ENCODE data around the gene MIPEP.

Gene MIPEP

DNA sequence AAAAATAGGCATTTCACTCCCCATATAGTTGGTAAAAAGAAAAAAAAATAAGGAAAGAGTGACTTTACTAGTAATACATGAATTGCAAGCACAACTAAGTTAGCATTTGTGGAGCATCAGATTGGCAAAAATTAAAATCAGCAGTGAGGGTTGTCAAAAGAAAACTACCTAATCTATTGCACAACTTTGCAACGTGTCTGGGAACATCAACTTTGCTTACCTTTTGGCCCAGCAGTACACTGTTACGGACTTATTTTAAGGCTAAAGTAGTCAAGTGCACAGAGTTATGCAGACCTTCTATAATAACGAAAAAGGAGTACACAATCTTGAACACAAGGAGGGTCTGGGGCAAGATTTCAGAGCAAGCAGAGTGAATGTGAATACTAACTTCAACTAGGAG is 102.6 kb downstream of the MIPEP start:
- DNase-seq (ENCODE audit: low spot score), result no peak
- TF ChIP-seq, protein P1, sequence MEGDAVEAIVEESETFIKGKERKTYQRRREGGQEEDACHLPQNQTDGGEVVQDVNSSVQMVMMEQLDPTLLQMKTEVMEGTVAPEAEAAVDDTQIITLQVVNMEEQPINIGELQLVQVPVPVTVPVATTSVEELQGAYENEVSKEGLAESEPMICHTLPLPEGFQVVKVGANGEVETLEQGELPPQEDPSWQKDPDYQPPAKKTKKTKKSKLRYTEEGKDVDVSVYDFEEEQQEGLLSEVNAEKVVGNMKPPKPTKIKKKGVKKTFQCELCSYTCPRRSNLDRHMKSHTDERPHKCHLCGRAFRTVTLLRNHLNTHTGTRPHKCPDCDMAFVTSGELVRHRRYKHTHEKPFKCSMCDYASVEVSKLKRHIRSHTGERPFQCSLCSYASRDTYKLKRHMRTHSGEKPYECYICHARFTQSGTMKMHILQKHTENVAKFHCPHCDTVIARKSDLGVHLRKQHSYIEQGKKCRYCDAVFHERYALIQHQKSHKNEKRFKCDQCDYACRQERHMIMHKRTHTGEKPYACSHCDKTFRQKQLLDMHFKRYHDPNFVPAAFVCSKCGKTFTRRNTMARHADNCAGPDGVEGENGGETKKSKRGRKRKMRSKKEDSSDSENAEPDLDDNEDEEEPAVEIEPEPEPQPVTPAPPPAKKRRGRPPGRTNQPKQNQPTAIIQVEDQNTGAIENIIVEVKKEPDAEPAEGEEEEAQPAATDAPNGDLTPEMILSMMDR (IDR thresholded peaks at IDR 0.05; ENCODE audit: extremely low read depth, missing control alignments), result no peak

DNA sequence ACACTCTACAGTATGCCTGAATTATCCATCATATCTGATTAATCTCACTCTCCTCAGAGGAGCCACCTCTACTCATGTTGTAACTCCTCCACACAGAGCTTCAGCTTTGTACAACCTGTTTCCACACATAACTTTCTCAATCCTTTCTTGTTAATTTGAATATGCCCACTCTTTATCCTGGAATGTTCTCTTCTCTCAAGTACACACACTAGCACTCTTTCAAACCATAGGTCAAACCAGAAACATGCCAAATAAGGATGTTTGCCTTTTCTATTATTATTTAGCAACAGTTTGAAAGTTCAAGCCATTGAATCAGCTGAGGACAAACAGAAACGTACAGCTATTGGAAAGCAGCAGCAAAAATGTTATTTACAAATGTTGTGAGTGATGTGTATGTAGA is 110.3 kb downstream of the MIPEP start:
- DNase-seq (ENCODE audit: low spot score), result no peak
- TF ChIP-seq, protein P1 (IDR thresholded peaks at IDR 0.05; ENCODE audit: extremely low read depth, missing control alignments), result no peak

DNA sequence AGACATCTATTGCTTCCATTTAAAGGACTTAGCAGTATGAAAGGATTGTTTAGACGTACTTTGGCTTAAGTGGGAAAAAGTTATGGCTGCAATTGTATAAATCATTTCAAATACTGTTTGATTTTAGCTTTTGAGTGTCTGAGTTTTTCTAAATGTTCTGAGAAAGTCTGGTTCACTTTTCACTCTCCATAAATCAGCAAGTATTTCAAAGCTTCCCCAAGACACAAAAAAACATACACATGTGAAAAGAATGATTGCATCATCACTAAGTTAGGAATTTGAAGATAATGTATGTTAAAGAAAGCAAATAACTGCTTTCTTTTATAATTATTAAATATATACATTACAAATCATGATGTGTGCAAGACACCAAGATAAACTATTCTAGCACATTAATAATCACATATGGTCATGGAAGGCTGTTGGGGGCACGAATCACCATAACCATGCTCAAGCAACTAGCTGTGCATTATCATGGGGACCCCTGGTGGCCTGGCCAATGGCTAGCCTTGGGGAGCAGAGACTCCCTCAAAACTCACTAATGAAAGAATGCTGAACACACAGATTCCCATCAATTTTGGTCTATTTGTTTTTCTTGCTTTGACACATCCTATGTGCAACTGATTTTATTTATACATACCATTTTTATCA is 111.1 kb downstream of the MIPEP start:
- no peak for DNase-seq (ENCODE audit: low spot score)
- TF ChIP-seq, protein P1 (IDR thresholded peaks at IDR 0.05; ENCODE audit: extremely low read depth, missing control alignments), result peak; percentile 5

DNA sequence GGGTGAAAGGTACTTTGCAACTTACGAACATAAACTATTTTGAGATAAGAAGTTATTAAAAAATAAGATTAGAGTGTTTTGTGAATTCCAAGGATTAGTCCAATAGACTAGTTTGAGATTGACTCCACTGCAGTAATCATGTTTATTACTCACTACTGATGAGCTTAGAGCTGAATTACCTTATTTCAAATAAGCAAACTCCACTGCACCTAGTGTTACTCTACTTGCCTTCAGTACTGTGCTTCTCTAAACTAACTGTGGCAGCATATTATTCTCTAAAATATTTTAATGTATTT is 111.7 kb downstream of the MIPEP start:
- no peak for DNase-seq (ENCODE audit: low spot score)
- TF ChIP-seq, protein P1 (IDR thresholded peaks at IDR 0.05; ENCODE audit: extremely low read depth, missing control alignments), result no peak

DNA sequence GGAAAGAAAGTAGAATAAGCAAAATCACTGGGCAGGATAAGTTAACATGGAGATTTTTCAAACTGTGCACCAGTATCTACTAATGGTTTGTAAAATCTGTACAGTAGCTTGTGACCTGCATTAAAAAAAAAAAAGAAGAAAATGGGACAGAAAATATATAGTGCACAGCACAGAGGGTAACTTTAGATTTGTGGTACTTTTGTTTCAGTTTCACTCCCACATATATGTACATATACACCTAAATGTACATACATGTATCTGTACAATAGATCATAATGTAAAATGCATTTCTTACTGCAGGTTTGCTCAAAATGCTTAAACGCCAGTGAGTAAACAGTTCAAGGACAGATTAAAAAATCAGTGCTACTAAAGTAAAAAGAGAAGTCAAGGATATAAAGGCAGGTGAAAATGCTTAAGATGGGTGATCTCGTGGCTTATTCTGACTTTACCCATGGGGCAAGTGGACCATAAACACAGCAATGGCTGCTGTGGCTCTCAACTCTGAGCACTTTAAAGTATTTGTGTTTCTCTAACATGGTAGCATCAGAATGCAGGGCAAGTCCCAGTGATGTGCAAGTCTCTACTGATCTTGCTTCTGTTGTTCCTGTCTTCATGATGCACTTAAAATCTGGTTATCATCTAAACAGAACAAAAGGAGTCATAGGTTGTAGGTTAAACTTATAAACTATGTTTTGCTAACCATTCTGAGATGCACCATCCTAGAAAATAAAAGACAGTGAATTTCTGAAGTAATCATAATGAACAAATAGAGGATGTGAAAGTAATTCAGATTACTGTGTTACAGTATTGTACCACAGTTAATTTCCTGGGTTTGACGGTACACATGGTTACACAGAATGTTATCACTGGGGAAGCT is 112.3 kb downstream of the MIPEP start:
- peak; percentile 35 for DNase-seq (ENCODE audit: low spot score)
- TF ChIP-seq, protein P1 (IDR thresholded peaks at IDR 0.05; ENCODE audit: extremely low read depth, missing control alignments), result no peak

DNA sequence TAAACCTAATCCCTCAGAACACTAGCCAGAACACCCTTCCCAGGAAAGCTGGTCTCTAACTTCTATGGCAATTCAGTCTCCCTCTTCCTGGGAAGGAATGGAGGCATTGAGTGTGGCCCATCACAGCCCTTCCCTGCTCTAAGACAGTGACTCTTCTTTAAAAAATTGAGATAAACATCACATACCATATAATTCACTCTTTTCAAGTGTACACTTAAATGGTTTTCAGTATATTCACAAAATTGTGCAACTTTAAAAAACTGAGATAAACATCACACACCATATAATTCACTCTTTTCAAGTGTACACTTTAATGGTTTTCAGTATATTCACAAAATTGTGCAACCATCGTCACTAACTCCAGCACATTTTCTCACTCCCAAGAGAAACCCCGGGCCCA is 116.5 kb downstream of the MIPEP start:
- TF ChIP-seq, protein P1 (IDR thresholded peaks at IDR 0.05; ENCODE audit: extremely low read depth, missing control alignments), result no peak
- DNase-seq (ENCODE audit: low spot score), result no peak

DNA sequence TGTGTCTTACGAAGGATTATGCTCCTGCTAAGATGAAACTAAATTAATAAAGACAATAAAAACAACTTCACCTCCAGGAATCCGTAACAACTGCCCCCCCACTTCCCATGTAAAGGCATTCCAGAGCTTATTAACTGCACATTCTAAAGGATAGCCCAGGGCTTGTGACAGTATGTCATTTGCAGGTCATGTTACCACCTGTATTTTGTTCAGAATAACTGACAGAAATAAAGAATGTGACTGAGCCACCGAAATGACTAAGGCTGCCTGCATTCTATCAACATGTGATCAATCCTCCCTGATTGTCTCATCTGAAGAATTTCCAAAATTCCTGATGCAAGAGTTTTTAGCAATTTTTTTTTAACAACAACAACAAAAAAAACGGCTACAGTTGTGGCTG is 117.2 kb downstream of the MIPEP start:
- no peak for DNase-seq (ENCODE audit: low spot score)
- TF ChIP-seq, protein P1 (IDR thresholded peaks at IDR 0.05; ENCODE audit: extremely low read depth, missing control alignments), result no peak
